ENCODE data around the gene ITSN2. TPM values are rescaled to one million over a fixed set of nuclear protein-coding genes. Genes with fewer than 3 reads are reported as not detected.

ITSN2 gene
- total RNA-seq, 1 experiment from 2014 or later, result 126 TPM

GRCh38 chr2:24159708-24160107 is 200.6 kb downstream of the ITSN2 start:
- no peak overlapping the region for H3K27ac ChIP-seq (ENCODE audit: low read length)
- H3K9me3 ChIP-seq (ENCODE audit: low read length), result peaks cover 4% of the 10 kb centered on the region; the same call in 1 of the 2 replicates
- H3K4me1 ChIP-seq (ENCODE audit: low read length), result peaks cover 15% of the 10 kb centered on the region
- H4K20me1 ChIP-seq (ENCODE audit: insufficient read depth, low read depth, low read length), result no peaks in the 10 kb centered on the region
- no peaks in the 10 kb centered on the region for H3K36me3 ChIP-seq (ENCODE audit: insufficient read depth, low read length)
- H3K9me2 ChIP-seq (replicated peaks; ENCODE audit: insufficient read depth, low read length), result no peaks in the 10 kb centered on the region
- no peak overlapping the region for H3K9ac ChIP-seq (ENCODE audit: low read length)
- peaks cover 3% of the 10 kb centered on the region; the same call in 1 of the 2 replicates for H3K27me3 ChIP-seq (ENCODE audit: low read length)
- no peak overlapping the region for H2AFZ ChIP-seq (ENCODE audit: low read length)
- H3K4me2 ChIP-seq (ENCODE audit: low read depth, low read length, poor library complexity, severe bottlenecking), result no peak overlapping the region
- no peak overlapping the region for H3K4me3 ChIP-seq (ENCODE audit: low read length)
- no peak for DNase-seq
- no peaks in the 10 kb centered on the region for H3K79me2 ChIP-seq (ENCODE audit: low read length)

GRCh38 chr2:24158131-24158530 is 202.2 kb downstream of the ITSN2 start:
- Histone ChIP-seq H3K9me2 (replicated peaks; ENCODE audit: insufficient read depth, low read length) (no peaks in the 10 kb centered on the region), H3K4me1 (ENCODE audit: low read length) (peaks cover 2% of the 10 kb centered on the region), H3K9ac (ENCODE audit: low read length) (no peak overlapping the region), H3K9me3 (ENCODE audit: low read length) (peaks cover 4% of the 10 kb centered on the region; the same call in 1 of the 2 replicates), H3K4me3 (ENCODE audit: low read length) (no peak overlapping the region), H3K27me3 (ENCODE audit: low read length) (peaks cover 3% of the 10 kb centered on the region; the same call in 1 of the 2 replicates), H3K36me3 (ENCODE audit: insufficient read depth, low read length) (no peaks in the 10 kb centered on the region), H3K79me2 (ENCODE audit: low read length) (no peaks in the 10 kb centered on the region), H3K4me2 (ENCODE audit: low read depth, low read length, poor library complexity, severe bottlenecking) (no peak overlapping the region), H4K20me1 (ENCODE audit: insufficient read depth, low read depth, low read length) (no peaks in the 10 kb centered on the region), H2AFZ (ENCODE audit: low read length) (no peak overlapping the region), H3K27ac (ENCODE audit: low read length) (no peak overlapping the region)
- no peak for DNase-seq

- H3K27ac ChIP-seq (ENCODE audit: low read length), result no peak overlapping the region
- H4K20me1 ChIP-seq (ENCODE audit: insufficient read depth, low read depth, low read length), result no peaks in the 10 kb centered on the region
- DNase-seq, result no peak
- H3K36me3 ChIP-seq (ENCODE audit: insufficient read depth, low read length), result no peaks in the 10 kb centered on the region
- no peak overlapping the region for H3K4me3 ChIP-seq (ENCODE audit: low read length)
- H3K27me3 ChIP-seq (ENCODE audit: low read length), result no peaks in the 10 kb centered on the region
- no peaks in the 10 kb centered on the region for H3K9me3 ChIP-seq (ENCODE audit: low read length)
- no peak overlapping the region for H3K9ac ChIP-seq (ENCODE audit: low read length)
- H3K4me1 ChIP-seq (ENCODE audit: low read length), result no peaks in the 10 kb centered on the region
- H3K79me2 ChIP-seq (ENCODE audit: low read length), result no peaks in the 10 kb centered on the region
- H2AFZ ChIP-seq (ENCODE audit: low read length), result no peak overlapping the region
- H3K4me2 ChIP-seq (ENCODE audit: low read depth, low read length, poor library complexity, severe bottlenecking), result no peak overlapping the region
- H3K9me2 ChIP-seq (replicated peaks; ENCODE audit: insufficient read depth, low read length), result no peaks in the 10 kb centered on the region
These were observed 206.9 kb downstream of the ITSN2 start for GRCh38 chr2:24153478-24153877.

Small RNA genes within 50 kb of the gene (small RNA-seq; reads per million reads assigned to genes)
- gene HMGN2P20 (not detected), gene RF00602 (not detected)

Other genes starting within 250 kb of the ITSN2 start
- gene PFN4, start 237.2 kb downstream of the ITSN2 start, total RNA-seq (2014; rRNA removed; shearing (Covaris generic); ENCODE audit: low replicate concordance), result 2.1 TPM in 1 of 2 replicates, not detected in the other
- 6.4 and 16.8 TPM in 2 replicates for gene FAM228B, start 237.1 kb downstream of the ITSN2 start, total RNA-seq (2014; rRNA removed; shearing (Covaris generic); ENCODE audit: low replicate concordance)
- gene FAM228A, start 185.5 kb downstream of the ITSN2 start, total RNA-seq (2014; rRNA removed; shearing (Covaris generic); ENCODE audit: low replicate concordance), result 0.25 TPM in 1 of 2 replicates, not detected in the other
- 4.1 and 5.4 TPM in 2 replicates for gene NCOA1, start 130.7 kb upstream of the ITSN2 start, total RNA-seq (2014; rRNA removed; shearing (Covaris generic); ENCODE audit: low replicate concordance)

All from Karpas-422 (cell line).